GM21529 (cell line): Measurements from ENCODE around the gene FAM110C.

Experiments
- ATAC-seq: cut with Tn5 transposase; IDR thresholded peaks from one replicate; pipeline ENCODE4 v1.9.1; 2021; ENCODE audit not compliant: unreplicated experiment

FAM110C gene

DNA sequence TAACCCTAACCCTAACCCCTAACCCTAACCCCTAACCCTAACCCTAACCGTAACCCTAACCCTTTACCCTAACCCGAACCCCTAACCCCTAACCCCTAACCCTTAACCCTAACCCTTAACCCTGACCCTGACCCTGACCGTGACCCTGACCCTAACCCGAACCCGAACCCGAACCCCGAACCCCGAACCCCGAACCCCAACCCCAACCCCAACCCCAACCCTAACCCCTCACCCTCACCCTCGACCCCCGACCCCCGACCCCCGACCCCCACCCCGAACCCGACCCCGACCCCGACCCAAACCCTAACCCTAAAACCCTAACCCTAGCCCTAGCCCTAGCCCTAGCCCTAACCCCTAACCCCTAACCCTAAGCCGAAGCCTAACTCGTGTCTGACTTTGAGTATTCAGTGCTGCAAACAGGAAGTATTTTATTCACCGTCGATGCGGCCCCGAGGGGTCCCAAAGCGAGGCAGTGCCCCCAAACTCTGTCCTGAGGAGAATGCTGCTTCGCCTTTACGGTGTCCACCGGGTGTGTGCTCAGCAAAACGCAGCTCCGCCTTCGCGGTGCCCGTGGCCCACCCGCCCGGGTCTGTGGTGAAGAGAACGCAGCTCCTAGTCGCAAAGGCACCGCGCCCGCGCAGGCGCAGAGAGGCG is 36.0 kb downstream of the FAM110C start:
- no peak for ATAC-seq
